Neural crest cell (in vitro differentiated cells): ENCODE measurements around the gene SLC9A9. TPM values are rescaled to one million over a fixed set of nuclear protein-coding genes. Genes with fewer than 3 reads are reported as not detected.
A peak's percentile ranks its signal among the peaks of the same experiment; 100 is the strongest.

Experiments
- DNase-seq: peaks from one replicate; pipeline ENCODE4 v3.0.0; 2021; ENCODE audit warnings: low read depth, mixed read lengths, low spot score
- H3K27ac Mint-ChIP-seq: one replicate; pipeline ENCODE4 v1.8.0; 2021; ENCODE audit warnings: mild to moderate bottlenecking, mixed read lengths; ENCODE audit not compliant: unreplicated experiment
- H3K27me3 Mint-ChIP-seq: 2 replicates; pipeline ENCODE4 v1.8.0; 2021; ENCODE audit warnings: low read depth, mild to moderate bottlenecking, mixed read lengths
- H3K36me3 Mint-ChIP-seq: 2 replicates; pipeline ENCODE4 v1.8.0; 2021; ENCODE audit warnings: low read depth, mild to moderate bottlenecking, mixed read lengths
- H3K4me1 Mint-ChIP-seq: 2 replicates; pipeline ENCODE4 v1.8.0; 2021; ENCODE audit warnings: mixed read lengths
- H3K4me3 Mint-ChIP-seq: one replicate; pipeline ENCODE4 v1.8.0; 2021; ENCODE audit warnings: mild to moderate bottlenecking, mixed read lengths
- H3K9me3 Mint-ChIP-seq: 2 replicates; pipeline ENCODE4 v1.8.0; 2021; ENCODE audit warnings: mixed read lengths
- total RNA-seq: library from RNA; stranded (reverse); gene quantifications from 2 replicates; pipeline ENCODE4 v1.2.1, GENCODE V29; 2021
- TF ChIP-seq, protein P1 (sequence below): fragments of 200-600 bp; sonication (generic); conservative IDR thresholded peaks from 2 replicates; pipeline ENCODE4 v1.5.0; 2021; ENCODE audit warnings: antibody characterized with exemption, mild to moderate bottlenecking

The SLC9A9 gene
- total RNA-seq, 1 donor from 2014 or later = 0.56 TPM

DNA sequence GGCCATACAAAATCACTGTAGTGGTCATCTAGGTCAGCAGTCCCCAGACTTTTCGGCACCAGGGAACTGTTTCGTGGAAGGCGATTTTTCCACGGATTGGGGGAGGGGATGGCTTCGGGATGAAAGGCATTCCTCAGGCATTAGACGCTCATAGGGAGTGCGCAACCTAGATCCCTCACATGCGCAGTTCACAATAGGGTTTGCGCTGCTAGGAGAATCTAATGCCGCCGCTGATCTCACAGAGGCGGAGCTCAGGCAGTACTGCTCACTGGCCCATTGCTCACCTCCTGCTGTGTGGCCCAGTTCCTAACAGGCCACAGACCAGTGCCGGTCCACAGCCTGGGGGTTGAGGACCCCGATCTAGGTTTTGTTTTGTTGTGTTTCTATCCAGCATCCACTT is 200.1 kb downstream of the SLC9A9 start:
- Mint-ChIP-seq H3K27me3 (no peaks in the 10 kb centered on the region), H3K9me3 (peaks cover 3% of the 10 kb centered on the region), H3K36me3 (no peaks in the 10 kb centered on the region), H3K27ac (no peak overlapping the region), H3K4me3 (no peak overlapping the region), H3K4me1 (peaks cover 8% of the 10 kb centered on the region)
- TF ChIP-seq, protein P1, sequence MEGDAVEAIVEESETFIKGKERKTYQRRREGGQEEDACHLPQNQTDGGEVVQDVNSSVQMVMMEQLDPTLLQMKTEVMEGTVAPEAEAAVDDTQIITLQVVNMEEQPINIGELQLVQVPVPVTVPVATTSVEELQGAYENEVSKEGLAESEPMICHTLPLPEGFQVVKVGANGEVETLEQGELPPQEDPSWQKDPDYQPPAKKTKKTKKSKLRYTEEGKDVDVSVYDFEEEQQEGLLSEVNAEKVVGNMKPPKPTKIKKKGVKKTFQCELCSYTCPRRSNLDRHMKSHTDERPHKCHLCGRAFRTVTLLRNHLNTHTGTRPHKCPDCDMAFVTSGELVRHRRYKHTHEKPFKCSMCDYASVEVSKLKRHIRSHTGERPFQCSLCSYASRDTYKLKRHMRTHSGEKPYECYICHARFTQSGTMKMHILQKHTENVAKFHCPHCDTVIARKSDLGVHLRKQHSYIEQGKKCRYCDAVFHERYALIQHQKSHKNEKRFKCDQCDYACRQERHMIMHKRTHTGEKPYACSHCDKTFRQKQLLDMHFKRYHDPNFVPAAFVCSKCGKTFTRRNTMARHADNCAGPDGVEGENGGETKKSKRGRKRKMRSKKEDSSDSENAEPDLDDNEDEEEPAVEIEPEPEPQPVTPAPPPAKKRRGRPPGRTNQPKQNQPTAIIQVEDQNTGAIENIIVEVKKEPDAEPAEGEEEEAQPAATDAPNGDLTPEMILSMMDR = no peak
- DNase-seq = no peak

- Mint-ChIP-seq H3K4me3 (peak overlapping the region; percentile 11), H3K27ac (no peak overlapping the region), H3K27me3 (no peaks in the 10 kb centered on the region), H3K36me3 (no peaks in the 10 kb centered on the region), H3K4me1 (peaks cover 8% of the 10 kb centered on the region), H3K9me3 (peaks cover 10% of the 10 kb centered on the region)
- TF ChIP-seq, protein P1 = peak; percentile 66
- peak; percentile 31 for DNase-seq
Observed at GRCh38 chr3:143644370-143645089, 203.7 kb downstream of the SLC9A9 start.

DNA sequence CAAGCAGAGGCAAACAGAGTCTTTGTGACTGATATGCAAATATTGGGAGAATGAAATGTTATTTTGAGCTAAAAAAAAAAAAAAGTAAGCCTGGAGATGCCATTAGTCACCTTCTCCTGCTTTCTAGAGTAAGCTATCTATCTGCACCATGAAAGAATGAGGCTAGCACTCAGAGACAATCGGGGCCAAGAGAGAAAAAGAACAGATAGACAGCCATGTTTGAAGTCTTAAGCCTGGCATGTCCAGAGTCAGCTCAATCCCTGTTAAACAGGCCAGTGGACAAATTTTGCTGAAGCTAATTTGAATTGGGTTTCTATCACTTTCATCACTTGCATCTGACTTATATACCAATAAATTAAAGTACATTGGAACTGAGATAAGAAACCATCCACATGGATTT is 204.4 kb downstream of the SLC9A9 start:
- no peak for DNase-seq
- Mint-ChIP-seq H3K4me3 (no peak overlapping the region), H3K9me3 (peaks cover 8% of the 10 kb centered on the region), H3K4me1 (peaks cover 8% of the 10 kb centered on the region), H3K27me3 (no peaks in the 10 kb centered on the region), H3K27ac (no peak overlapping the region), H3K36me3 (no peaks in the 10 kb centered on the region)
- TF ChIP-seq, protein P1 = no peak

- TF ChIP-seq, protein P1 = no peak
- no peak for DNase-seq
- H3K27me3 Mint-ChIP-seq = no peaks in the 10 kb centered on the region
- no peak overlapping the region for H3K27ac Mint-ChIP-seq
- H3K9me3 Mint-ChIP-seq = peaks cover 13% of the 10 kb centered on the region
- H3K4me3 Mint-ChIP-seq = no peak overlapping the region
- H3K4me1 Mint-ChIP-seq = peaks cover 8% of the 10 kb centered on the region
- no peaks in the 10 kb centered on the region for H3K36me3 Mint-ChIP-seq
Observed at GRCh38 chr3:143640774-143641173, 207.5 kb downstream of the SLC9A9 start.

DNA sequence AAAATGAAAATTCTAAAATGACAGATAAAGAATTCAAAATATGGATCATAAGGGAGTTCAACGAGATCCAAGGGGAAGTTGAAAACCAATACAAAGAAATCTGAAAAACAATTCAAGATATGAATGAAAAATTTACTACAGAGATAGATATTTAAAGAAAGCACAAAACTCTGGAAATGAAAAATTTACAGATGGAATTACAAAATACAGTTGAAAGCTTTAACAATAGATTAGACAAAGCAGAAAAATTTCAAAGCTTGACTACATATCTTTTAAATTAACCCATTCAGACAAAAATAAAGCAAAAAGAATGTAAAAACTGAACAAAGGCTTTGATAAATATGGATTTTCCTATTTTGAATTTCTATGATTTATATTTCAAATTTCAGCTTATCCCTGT is 211.1 kb downstream of the SLC9A9 start:
- H3K4me3 Mint-ChIP-seq = no peak overlapping the region
- H3K36me3 Mint-ChIP-seq = no peaks in the 10 kb centered on the region
- H3K4me1 Mint-ChIP-seq = no peaks in the 10 kb centered on the region
- no peaks in the 10 kb centered on the region for H3K27me3 Mint-ChIP-seq
- peaks cover 13% of the 10 kb centered on the region for H3K9me3 Mint-ChIP-seq
- DNase-seq = no peak
- TF ChIP-seq, protein P1 = no peak
- no peak overlapping the region for H3K27ac Mint-ChIP-seq
